ENCODE data around the gene RELN.

The RELN gene

GRCh38 chr7:103924184-103924583 lies 65.3 kb downstream of the RELN start:
- TF ChIP-seq FOXP2 (optimal IDR thresholded peaks at IDR 0.05; ENCODE audit: borderline replicate concordance, extremely low read depth, extremely low read length, insufficient read depth) (no peak), SIN3A (IDR thresholded peaks at IDR 0.05; ENCODE audit: borderline replicate concordance, insufficient read depth, low read length) (no peak), REST (IDR thresholded peaks at IDR 0.05; ENCODE audit: insufficient read depth in 1 of 2, low read depth in 2 of 2, low read length in 2 of 2) (no peak), POLR2AphosphoS5 (IDR thresholded peaks at IDR 0.05; ENCODE audit: low read depth, low read length) (no peak), TAF1 (IDR thresholded peaks at IDR 0.05; ENCODE audit: borderline replicate concordance, insufficient read depth, low read length) (no peak)

GRCh38 chr7:103922407-103922806 lies 67.1 kb downstream of the RELN start:
- TF ChIP-seq REST (IDR thresholded peaks at IDR 0.05; ENCODE audit: insufficient read depth in 1 of 2, low read depth in 2 of 2, low read length in 2 of 2) (no peak), FOXP2 (optimal IDR thresholded peaks at IDR 0.05; ENCODE audit: borderline replicate concordance, extremely low read depth, extremely low read length, insufficient read depth) (no peak), SIN3A (IDR thresholded peaks at IDR 0.05; ENCODE audit: borderline replicate concordance, insufficient read depth, low read length) (no peak), TAF1 (IDR thresholded peaks at IDR 0.05; ENCODE audit: borderline replicate concordance, insufficient read depth, low read length) (no peak), POLR2AphosphoS5 (IDR thresholded peaks at IDR 0.05; ENCODE audit: low read depth, low read length) (no peak)

GRCh38 chr7:103921692-103922091 lies 67.8 kb downstream of the RELN start:
- no peak for TF ChIP-seq POLR2AphosphoS5 (IDR thresholded peaks at IDR 0.05; ENCODE audit: low read depth, low read length)
- no peak for TF ChIP-seq REST (IDR thresholded peaks at IDR 0.05; ENCODE audit: insufficient read depth in 1 of 2, low read depth in 2 of 2, low read length in 2 of 2)
- TF ChIP-seq FOXP2 (optimal IDR thresholded peaks at IDR 0.05; ENCODE audit: borderline replicate concordance, extremely low read depth, extremely low read length, insufficient read depth), result no peak
- TF ChIP-seq SIN3A (IDR thresholded peaks at IDR 0.05; ENCODE audit: borderline replicate concordance, insufficient read depth, low read length), result no peak
- no peak for TF ChIP-seq TAF1 (IDR thresholded peaks at IDR 0.05; ENCODE audit: borderline replicate concordance, insufficient read depth, low read length)

GRCh38 chr7:103919272-103919868 lies 70.1 kb downstream of the RELN start:
- TF ChIP-seq FOXP2 (optimal IDR thresholded peaks at IDR 0.05; ENCODE audit: borderline replicate concordance, extremely low read depth, extremely low read length, insufficient read depth) (no peak), REST (IDR thresholded peaks at IDR 0.05; ENCODE audit: insufficient read depth in 1 of 2, low read depth in 2 of 2, low read length in 2 of 2) (no peak), SIN3A (IDR thresholded peaks at IDR 0.05; ENCODE audit: borderline replicate concordance, insufficient read depth, low read length) (no peak), POLR2AphosphoS5 (IDR thresholded peaks at IDR 0.05; ENCODE audit: low read depth, low read length) (no peak), TAF1 (IDR thresholded peaks at IDR 0.05; ENCODE audit: borderline replicate concordance, insufficient read depth, low read length) (no peak)

All from PFSK-1 (cell line).